Kidney (tissue), 14 donors: Measurements from ENCODE around the gene MAPRE2. TPM values are rescaled to one million over a fixed set of nuclear protein-coding genes. Genes with fewer than 3 reads are reported as not detected.
"Not testable (repeated sequence)": the region's sequence is repeated elsewhere in the genome, so short reads cannot be mapped to it uniquely, and the experiment has no call there.

ENCODE experiments used
- DNase-seq, 5 donors: peaks; one replicate each; pipeline ENCODE4 v3.0.0-alpha.2; 2013 to 2020
- FAIRE-seq: peaks from 2 replicates; lab custom pipeline; 2012; peaks lifted over from hg19 to GRCh38; lab: Jason Lieb, UNC
- H3K27ac ChIP-seq, 2 donors: one replicate each; pipeline ENCODE4 v1.7.0; 2013; ENCODE audit warnings: low read depth in 2 of 2, low read length in 2 of 2, inconsistent platforms in 1 of 2
- H3K27me3 ChIP-seq: one replicate; pipeline ENCODE4 v1.7.1; 2013; ENCODE audit warnings: low read length, inconsistent platforms; ENCODE audit not compliant: control insufficient read depth, insufficient read depth
- H3K36me3 ChIP-seq, 3 donors: one replicate each; pipeline versions ENCODE4 v1.7.0 to v1.7.1; 2013; ENCODE audit warnings: low read length in 3 of 3, control low read depth in 1 of 3, inconsistent platforms in 1 of 3; ENCODE audit not compliant: insufficient read depth in 3 of 3, control insufficient read depth in 2 of 3
- H3K4me1 ChIP-seq, 3 donors: one replicate each; pipeline versions ENCODE4 v1.7.0 to v1.7.1; 2013; ENCODE audit warnings: low read length in 3 of 3, inconsistent platforms in 1 of 3, low read depth in 1 of 3; ENCODE audit not compliant: control insufficient read depth in 2 of 3, insufficient read depth in 2 of 3
- H3K4me3 ChIP-seq, 3 donors: one replicate each; pipeline versions ENCODE4 v1.7.0 to v1.8.1; 2013; ENCODE audit warnings: low read length in 3 of 3, control low read depth in 1 of 3, inconsistent platforms in 1 of 3
- H3K9ac ChIP-seq, 3 donors: one replicate each; pipeline versions ENCODE4 v1.7.0 to v1.7.1; 2013; ENCODE audit warnings: low read length in 3 of 3, control low read depth in 1 of 3, inconsistent platforms in 1 of 3
- H3K9me3 ChIP-seq, 3 donors: one replicate each; pipeline versions ENCODE4 v1.7.0 to v1.7.1; 2013; ENCODE audit warnings: low read length in 3 of 3, control low read depth in 1 of 3, inconsistent platforms in 1 of 3; ENCODE audit not compliant: control insufficient read depth in 2 of 3, insufficient read depth in 1 of 3
- CTCF ChIP-seq: IDR thresholded peaks from 3 replicates; pipeline ENCODE4 v1.5.1; 2012; ENCODE audit warnings: mild to moderate bottlenecking, moderate library complexity, borderline replicate concordance; ENCODE audit not compliant: insufficient read depth; ENCODE audit errors: extremely low read depth
- intact Hi-C: fragments of 100-400 bp; cut with DNase I; formaldehyde crosslinking; loops from one replicate; pipeline ENCODE4 v1.11.1; 2022
- polyA plus RNA-seq: library from polyadenylated mRNA; stranded (reverse); fragments of 350-450 nt; fragmentation: Illumina TruSeq; extraction: RNeasy Lipid Tissue Mini Kit (QIAGEN cat#74804); gene quantifications from one replicate; pipeline ENCODE4 v1.2.3, GENCODE V29; 2014; ENCODE audit warnings: low read depth, low replicate concordance; ENCODE audit not compliant: insufficient read depth
- total RNA-seq: library from RNA; stranded (reverse); fragmentation: NEBNext Ultra II Directional; extraction: Animal tissue kit (Norgen Biotek cat#: 25700); gene quantifications from one replicate; pipeline ENCODE4 v1.2.1, GENCODE V29; 2021
- donor health status: control.
- donor health status: control.
- donor health status: control.
- donor health status: control.
- donor health status: control.
- donor health status: DM: yes; HTN: yes; CAD: no.
- donor health status: Normal renal cell carcinoma (clear cell type).

Gene MAPRE2
- total and polyA plus RNA-seq, 2 donors from 2014 or later: 15.2 to 30.2 TPM

GRCh38 chr18:35107216-35107615 lies 66.0 kb downstream of the MAPRE2 start:
- no peaks in the 10 kb centered on the region for H3K36me3 ChIP-seq
- no peak overlapping the region for H3K4me3 ChIP-seq
- no peak overlapping the region for H3K9ac ChIP-seq
- H3K27ac ChIP-seq: no peak overlapping the region
- DNase-seq (no peak), FAIRE-seq (no peak)
- no peaks in the 10 kb centered on the region for H3K27me3 ChIP-seq
- H3K4me1 ChIP-seq: no peaks in the 10 kb centered on the region
- intact Hi-C loops: no loop called here
- no peak for TF ChIP-seq CTCF
- peaks cover 0 to 6% (median 4%) of the 10 kb centered on the region in 3 donors for H3K9me3 ChIP-seq

- H3K4me1 ChIP-seq, H3K27me3 ChIP-seq, H3K36me3 ChIP-seq, FAIRE-seq, DNase-seq, H3K9ac ChIP-seq, H3K9me3 ChIP-seq, intact Hi-C loops, H3K4me3 ChIP-seq, H3K27ac ChIP-seq: not testable (repeated sequence)
Observed at GRCh38 chr18:35108088-35108487, 66.9 kb downstream of the MAPRE2 start.

- H3K27me3 ChIP-seq: no peaks in the 10 kb centered on the region
- FAIRE-seq: no peak
- H3K36me3 ChIP-seq: no peaks in the 10 kb centered on the region
- no peak overlapping the region for H3K27ac ChIP-seq
- H3K4me1 ChIP-seq: no peaks in the 10 kb centered on the region
- intact Hi-C loops: no loop called here
- DNase-seq: no peak
- peaks cover 0 to 6% (median 4%) of the 10 kb centered on the region in 3 donors for H3K9me3 ChIP-seq
- no peak overlapping the region for H3K4me3 ChIP-seq
- no peak for TF ChIP-seq CTCF
- no peak overlapping the region for H3K9ac ChIP-seq
Observed at GRCh38 chr18:35110059-35110458, 68.8 kb downstream of the MAPRE2 start.

GRCh38 chr18:35110554-35111485 lies 69.6 kb downstream of the MAPRE2 start:
- intact Hi-C loops: no loop called here
- no peak for FAIRE-seq
- H3K27ac ChIP-seq: no peak overlapping the region

More at GRCh38 chr18:35110554-35111485, 69.6 kb downstream of the MAPRE2 start:
- H3K9me3 ChIP-seq: peaks cover 0 to 6% (median 4%) of the 10 kb centered on the region in 3 donors
- H3K4me1 ChIP-seq: no peaks in the 10 kb centered on the region
- TF ChIP-seq CTCF: no peak
- no peak overlapping the region for H3K9ac ChIP-seq
- H3K27me3 ChIP-seq: no peaks in the 10 kb centered on the region
- H3K4me3 ChIP-seq: no peak overlapping the region
- DNase-seq: no peak
- H3K36me3 ChIP-seq: no peaks in the 10 kb centered on the region
